ENCODE data around the gene MPP2.

DNA sequence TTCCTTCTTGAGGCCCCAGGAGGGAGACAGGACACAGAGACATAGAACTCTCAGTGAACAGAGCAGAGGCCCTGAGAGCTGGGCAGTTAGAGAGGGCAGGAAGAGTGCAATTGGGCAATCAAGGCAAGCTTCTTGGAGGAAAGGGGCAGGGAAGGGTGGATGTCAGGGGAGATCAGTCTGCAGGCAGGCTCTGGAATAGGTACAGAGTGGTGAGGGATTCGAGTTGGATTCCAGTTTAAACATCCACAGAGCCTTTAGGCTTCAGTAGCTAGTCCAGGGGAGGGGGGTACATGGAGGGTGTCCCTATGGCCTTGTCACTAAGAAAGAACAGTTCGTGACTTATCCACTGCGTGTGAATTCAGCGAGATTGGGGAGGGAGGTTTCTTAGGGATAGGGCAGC lies 44.4 kb upstream of the MPP2 start:
- TF ChIP-seq POLR2AphosphoS5 (IDR thresholded peaks at IDR 0.05; ENCODE audit: borderline replicate concordance, low read depth, low read length), result no peak
- TF ChIP-seq EZH2 (IDR thresholded peaks at IDR 0.05), result no peak
